ENCODE data around the gene ITSN2.
A peak's percentile ranks its signal among the peaks of the same experiment; 100 is the strongest.

The ITSN2 gene

GRCh38 chr2:24372033-24372432, 11.7 kb upstream of the ITSN2 start:
- Histone ChIP-seq H3K4me3 (ENCODE audit: low read depth, low read length) (no peak overlapping the region), H3K9me3 (ENCODE audit: severe bottlenecking) (no peaks in the 10 kb centered on the region), H3K27me3 (ENCODE audit: insufficient read depth, low read depth, severe bottlenecking) (no peaks in the 10 kb centered on the region), H3K27ac (no peak overlapping the region), H3K36me3 (no peaks in the 10 kb centered on the region)
- TF ChIP-seq CTCF (IDR thresholded peaks at IDR 0.05; ENCODE audit: low read depth, low read length), result no peak
- DNase-seq, result no peak

- DNase-seq, result no peak
- H3K9me3 ChIP-seq (ENCODE audit: severe bottlenecking), result no peaks in the 10 kb centered on the region
- no peak for TF ChIP-seq CTCF (IDR thresholded peaks at IDR 0.05; ENCODE audit: low read depth, low read length)
- H3K36me3 ChIP-seq, result no peaks in the 10 kb centered on the region
- H3K27me3 ChIP-seq (ENCODE audit: insufficient read depth, low read depth, severe bottlenecking), result no peaks in the 10 kb centered on the region
- H3K4me3 ChIP-seq (ENCODE audit: low read depth, low read length), result no peak overlapping the region
- H3K27ac ChIP-seq, result no peak overlapping the region
Observed at GRCh38 chr2:24365826-24366225, 5.5 kb upstream of the ITSN2 start.

GRCh38 chr2:24365051-24365450, 4.7 kb upstream of the ITSN2 start:
- H3K36me3 ChIP-seq, result peaks cover 5% of the 10 kb centered on the region; the same call in 1 of the 2 replicates
- DNase-seq, result no peak
- H3K4me3 ChIP-seq (ENCODE audit: low read depth, low read length), result no peak overlapping the region
- no peak overlapping the region for H3K27ac ChIP-seq
- H3K9me3 ChIP-seq (ENCODE audit: severe bottlenecking), result no peaks in the 10 kb centered on the region
- no peaks in the 10 kb centered on the region for H3K27me3 ChIP-seq (ENCODE audit: insufficient read depth, low read depth, severe bottlenecking)
- no peak for TF ChIP-seq CTCF (IDR thresholded peaks at IDR 0.05; ENCODE audit: low read depth, low read length)

DNA sequence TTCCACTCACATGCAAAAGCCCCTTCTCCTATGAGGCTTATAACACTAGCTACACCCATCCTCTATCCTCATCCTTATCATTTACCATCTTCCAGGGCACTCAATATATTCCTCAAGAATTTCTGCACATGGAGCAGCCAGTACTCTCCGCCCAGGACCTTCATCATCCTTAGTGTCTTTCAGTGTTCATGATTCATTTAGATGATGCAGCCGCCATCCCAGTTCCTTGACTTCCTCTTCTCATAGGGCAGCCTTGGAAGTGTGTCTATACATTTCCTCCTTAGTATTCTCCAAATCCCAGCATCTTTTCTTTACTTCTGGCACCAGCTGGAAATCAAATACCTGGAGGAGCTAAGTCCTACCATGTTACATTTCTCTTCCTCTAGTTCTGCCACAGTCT, 3.0 kb upstream of the ITSN2 start:
- Histone ChIP-seq H3K27me3 (ENCODE audit: insufficient read depth, low read depth, severe bottlenecking) (no peaks in the 10 kb centered on the region), H3K36me3 (peaks cover 9% of the 10 kb centered on the region; the same call in 1 of the 2 replicates), H3K27ac (no peak overlapping the region), H3K9me3 (ENCODE audit: severe bottlenecking) (no peaks in the 10 kb centered on the region), H3K4me3 (ENCODE audit: low read depth, low read length) (no peak overlapping the region)
- no peak for DNase-seq
- no peak for TF ChIP-seq CTCF (IDR thresholded peaks at IDR 0.05; ENCODE audit: low read depth, low read length)

DNA sequence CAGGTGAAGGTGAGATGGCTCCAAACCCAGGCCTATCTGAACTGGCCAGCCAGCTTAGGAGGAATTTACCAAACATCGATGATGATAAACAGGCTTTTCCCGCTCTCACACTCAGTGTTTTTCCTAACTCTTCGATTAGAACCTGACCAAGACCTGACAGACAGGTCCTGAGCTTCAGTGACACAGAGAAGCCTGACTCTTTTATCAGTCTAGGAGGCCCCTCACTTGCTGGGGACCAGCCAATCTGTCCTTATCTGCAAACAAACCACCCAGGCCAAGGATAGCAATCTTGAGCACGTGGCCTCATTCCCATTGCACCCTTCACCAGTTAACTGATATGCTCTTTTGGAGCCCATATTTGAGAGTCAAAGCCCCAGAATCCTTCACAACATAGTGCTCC, 1.9 kb upstream of the ITSN2 start:
- Histone ChIP-seq H3K36me3 (peaks cover 9% of the 10 kb centered on the region; the same call in 1 of the 2 replicates), H3K4me3 (ENCODE audit: low read depth, low read length) (no peak overlapping the region), H3K9me3 (ENCODE audit: severe bottlenecking) (no peaks in the 10 kb centered on the region), H3K27ac (no peak overlapping the region), H3K27me3 (ENCODE audit: insufficient read depth, low read depth, severe bottlenecking) (no peaks in the 10 kb centered on the region)
- no peak for DNase-seq
- no peak for TF ChIP-seq CTCF (IDR thresholded peaks at IDR 0.05; ENCODE audit: low read depth, low read length)

- no peak for DNase-seq
- no peak for TF ChIP-seq CTCF (IDR thresholded peaks at IDR 0.05; ENCODE audit: low read depth, low read length)
- H3K36me3 ChIP-seq, result peaks cover 9% of the 10 kb centered on the region; the same call in 1 of the 2 replicates
- peak overlapping the region; percentile 82 for H3K4me3 ChIP-seq (ENCODE audit: low read depth, low read length)
- peak overlapping the region; percentile 96 for H3K27ac ChIP-seq
- H3K9me3 ChIP-seq (ENCODE audit: severe bottlenecking), result no peaks in the 10 kb centered on the region
- H3K27me3 ChIP-seq (ENCODE audit: insufficient read depth, low read depth, severe bottlenecking), result no peaks in the 10 kb centered on the region
Observed at GRCh38 chr2:24360963-24361330, 611 bp upstream of the ITSN2 start.

Data from WERI-Rb-1 (cell line).